WTC11 (cell line): Measurements from ENCODE around the gene PPP4R2. TPM values are rescaled to one million over a fixed set of nuclear protein-coding genes. Genes with fewer than 3 reads are reported as not detected.

ENCODE experiments used
- ATAC-seq: fragments of 200-7000 bp; cut with Tn5 transposase; 2 replicates; pipeline ENCODE4 v1.10.0; 2021; ENCODE audit warnings: mild to moderate bottlenecking, moderate library complexity
- CTCF ChIA-PET: fragments of 300-600 bp; sonication (Branson Sonifier 250); formaldehyde crosslinking; loops from one replicate; lab custom pipeline; 2021; ENCODE audit warnings: antibody characterized with exemption; lab: Charles Lee
- POLR2A ChIA-PET: fragments of 350-600 bp; sonication (Branson Sonifier 250); formaldehyde crosslinking; loops from one replicate; lab custom pipeline; 2021; ENCODE audit warnings: antibody characterized with exemption; lab: Charles Lee
- DNase-seq: peaks from one replicate; pipeline ENCODE4 v3.0.0; 2021; ENCODE audit warnings: low spot score
- H3K27ac Mint-ChIP-seq: 2 replicates; pipeline ENCODE4 v1.8.0; 2021; ENCODE audit warnings: mixed read lengths
- H3K27me3 Mint-ChIP-seq: 2 replicates; pipeline ENCODE4 v1.8.0; 2021; ENCODE audit warnings: low read depth, mild to moderate bottlenecking, moderate library complexity, mixed read lengths
- H3K36me3 Mint-ChIP-seq: 2 replicates; pipeline ENCODE4 v1.8.0; 2021; ENCODE audit warnings: mixed read lengths
- H3K4me1 Mint-ChIP-seq: 2 replicates; pipeline ENCODE4 v1.8.0; 2022; ENCODE audit warnings: mixed read lengths
- H3K4me3 Mint-ChIP-seq: 2 replicates; pipeline ENCODE4 v1.8.0; 2021; ENCODE audit warnings: mild to moderate bottlenecking, moderate library complexity, mixed read lengths
- H3K9me3 Mint-ChIP-seq: 2 replicates; pipeline ENCODE4 v1.8.0; 2021; ENCODE audit warnings: mixed read lengths
- ATF2 ChIP-seq: sonication (generic); formaldehyde crosslinking; IDR thresholded peaks from 2 replicates; pipeline ENCODE4 v1.8.1; 2022; ENCODE audit warnings: low read depth, missing genetic modification reagents, borderline replicate concordance
- CBFB ChIP-seq: sonication (generic); formaldehyde crosslinking; IDR thresholded peaks from 2 replicates; pipeline ENCODE4 v1.8.1; 2022; ENCODE audit warnings: mild to moderate bottlenecking, low read depth, missing genetic modification reagents
- CDX4 ChIP-seq: fragments of 250-450 bp; sonication (Bioruptor Pico); IDR thresholded peaks from 2 replicates; pipeline ENCODE4 v1.9.0; 2021; ENCODE audit warnings: moderate library complexity, mild to moderate bottlenecking, inconsistent platforms, borderline replicate concordance
- CREB1 ChIP-seq: sonication (generic); formaldehyde crosslinking; IDR thresholded peaks from 2 replicates; pipeline ENCODE4 v1.8.0; 2023; ENCODE audit warnings: mild to moderate bottlenecking, missing genetic modification reagents
- E2F5 ChIP-seq: sonication (generic); formaldehyde crosslinking; IDR thresholded peaks from 2 replicates; pipeline ENCODE4 v1.8.1; 2022; ENCODE audit warnings: mild to moderate bottlenecking, moderate library complexity, missing genetic modification reagents
- ERG ChIP-seq: fragments of 250-450 bp; sonication (Bioruptor Pico); IDR thresholded peaks from 2 replicates; pipeline ENCODE4 v1.8.0; 2021; ENCODE audit warnings: mild to moderate bottlenecking
- FOXP1 ChIP-seq: sonication (generic); formaldehyde crosslinking; IDR thresholded peaks from 2 replicates; pipeline ENCODE4 v1.8.0; 2022; ENCODE audit warnings: missing genetic modification reagents, mild to moderate bottlenecking, moderate library complexity, borderline replicate concordance
- GRHL2 ChIP-seq: fragments of 250-450 bp; sonication (Bioruptor Pico); IDR thresholded peaks from 2 replicates; pipeline ENCODE4 v1.8.0; 2022; ENCODE audit warnings: mild to moderate bottlenecking, moderate library complexity; ENCODE audit not compliant: insufficient replicate concordance, severe bottlenecking
- HMGXB4 ChIP-seq: sonication (generic); formaldehyde crosslinking; IDR thresholded peaks from 2 replicates; pipeline ENCODE4 v1.8.1; 2023; ENCODE audit warnings: mild to moderate bottlenecking, moderate library complexity, missing genetic modification reagents
- MAX ChIP-seq: sonication (generic); formaldehyde crosslinking; IDR thresholded peaks from 2 replicates; pipeline ENCODE4 v1.8.0; 2022; ENCODE audit warnings: mild to moderate bottlenecking, missing genetic modification reagents
- MLX ChIP-seq: sonication (generic); formaldehyde crosslinking; IDR thresholded peaks from 2 replicates; pipeline ENCODE4 v1.8.1; 2023; ENCODE audit warnings: mild to moderate bottlenecking, missing genetic modification reagents, moderate library complexity
- MXD4 ChIP-seq: fragments of 250-450 bp; sonication (Bioruptor Pico); IDR thresholded peaks from 2 replicates; pipeline ENCODE4 v1.8.0; 2021; ENCODE audit warnings: mild to moderate bottlenecking, moderate library complexity, borderline replicate concordance
- NFATC4 ChIP-seq: fragments of 250-450 bp; sonication (Bioruptor Pico); IDR thresholded peaks from 2 replicates; pipeline ENCODE4 v1.9.0; 2021; ENCODE audit warnings: mild to moderate bottlenecking
- NFYB ChIP-seq: sonication (generic); formaldehyde crosslinking; conservative IDR thresholded peaks from 2 replicates; pipeline ENCODE4 v1.8.0; 2022; ENCODE audit warnings: low read depth, missing genetic modification reagents
- SMAD4 ChIP-seq: sonication (generic); formaldehyde crosslinking; IDR thresholded peaks from 2 replicates; pipeline ENCODE4 v1.8.0; 2022; ENCODE audit warnings: mild to moderate bottlenecking, missing genetic modification reagents
- SP1 ChIP-seq: sonication (generic); formaldehyde crosslinking; conservative IDR thresholded peaks from 2 replicates; pipeline ENCODE4 v1.8.1; 2022; ENCODE audit warnings: missing genetic modification reagents
- ZMAT4 ChIP-seq: fragments of 250-450 bp; sonication (Bioruptor Pico); IDR thresholded peaks from 2 replicates; pipeline ENCODE4 v1.9.0; 2021; ENCODE audit warnings: mild to moderate bottlenecking
- ZNF219 ChIP-seq: sonication (generic); formaldehyde crosslinking; IDR thresholded peaks from 2 replicates; pipeline ENCODE4 v1.8.0; 2023; ENCODE audit warnings: missing genetic modification reagents, mild to moderate bottlenecking, borderline replicate concordance
- ZNF317 ChIP-seq: sonication (generic); formaldehyde crosslinking; IDR thresholded peaks from 2 replicates; pipeline ENCODE4 v1.8.1; 2023; ENCODE audit warnings: low read depth, mild to moderate bottlenecking, moderate library complexity, missing genetic modification reagents, borderline replicate concordance
- ZNF396 ChIP-seq: fragments of 250-450 bp; sonication (Bioruptor Pico); IDR thresholded peaks from 2 replicates; pipeline ENCODE4 v1.8.0; 2021; ENCODE audit warnings: mild to moderate bottlenecking, moderate library complexity, borderline replicate concordance
- ZNF416 ChIP-seq: fragments of 250-450 bp; sonication (Bioruptor Pico); IDR thresholded peaks from 2 replicates; pipeline ENCODE4 v1.9.0; 2021; ENCODE audit warnings: mild to moderate bottlenecking, inconsistent platforms
- total RNA-seq: library from RNA; stranded (reverse); gene quantifications from 3 replicates; pipeline ENCODE4 v1.2.3, GENCODE V29; 2021

PPP4R2 gene
- total RNA-seq, 1 experiment from 2014 or later: 78.1 TPM

GRCh38 chr3:73045391-73045790, 48.8 kb downstream of the PPP4R2 start:
- Mint-ChIP-seq H3K4me3 (no peak overlapping the region), H3K4me1 (peaks cover 68% of the 10 kb centered on the region), H3K27me3 (no peaks in the 10 kb centered on the region), H3K27ac (peak overlapping the region; percentile 58; the same call in 1 of the 2 replicates), H3K36me3 (peaks cover 11% of the 10 kb centered on the region), H3K9me3 (no peaks in the 10 kb centered on the region)
- ChIA-PET CTCF (interaction anchor here (0.6 to 2.2 kb wide), 2 partner anchors 11 to 92 kb away, joined by 4 to 5 read pairs; no protein-coding TSS in a partner anchor), POLR2A (interaction anchor here (0.5 to 0.7 kb wide), 4 partner anchors 25 to 1303 kb away, joined by 3 to 5 read pairs (median 3); no protein-coding TSS in a partner anchor)
- no peak for DNase-seq
- peak; percentile 34; the same call in 1 of the 2 replicates for ATAC-seq
- no peak for TF ChIP-seq SMAD4 (CRISPR knock-in tag)
- TF ChIP-seq GRHL2 (CRISPR knock-in tag): no peak

- no peaks in the 10 kb centered on the region for H3K27me3 Mint-ChIP-seq
- H3K9me3 Mint-ChIP-seq: no peaks in the 10 kb centered on the region
- H3K36me3 Mint-ChIP-seq: peaks cover 18% of the 10 kb centered on the region
- ChIA-PET CTCF (interaction anchor here (2.2 kb wide), 1 partner anchor 10 kb away, joined by 5 read pairs; no protein-coding TSS in a partner anchor), POLR2A (interaction anchor here (0.5 kb wide), 1 partner anchor 25 kb away, joined by 5 read pairs; no protein-coding TSS in a partner anchor)
- peak overlapping the region; percentile 34 for H3K27ac Mint-ChIP-seq
- H3K4me1 Mint-ChIP-seq: peaks cover 67% of the 10 kb centered on the region
- H3K4me3 Mint-ChIP-seq: no peak overlapping the region
- ATAC-seq: peak; percentile 84
- DNase-seq: no peak
- TF ChIP-seq FOXP1 (CRISPR knock-in tag) (no peak), ZMAT4 (CRISPR knock-in tag) (no peak)
Observed at GRCh38 chr3:73046195-73046594, 49.6 kb downstream of the PPP4R2 start.

- H3K27me3 Mint-ChIP-seq: no peaks in the 10 kb centered on the region
- H3K27ac Mint-ChIP-seq: no peak overlapping the region
- no peak for ATAC-seq
- ChIA-PET POLR2A (no interaction called here), CTCF (no interaction called here)
- peaks cover 58% of the 10 kb centered on the region for H3K4me1 Mint-ChIP-seq
- no peaks in the 10 kb centered on the region for H3K9me3 Mint-ChIP-seq
- peaks cover 18% of the 10 kb centered on the region for H3K36me3 Mint-ChIP-seq
- H3K4me3 Mint-ChIP-seq: no peak overlapping the region
- TF ChIP-seq ZNF317 (CRISPR knock-in tag) (no peak), CDX4 (no peak), SP1 (CRISPR knock-in tag) (no peak), ZNF416 (CRISPR knock-in tag) (no peak), NFATC4 (CRISPR knock-in tag) (no peak), NFYB (no peak), ZNF219 (CRISPR knock-in tag) (no peak), CREB1 (CRISPR knock-in tag) (no peak), MXD4 (no peak)
- TF ChIP-seq, all 79 proteins: peak for 0
- no peak for DNase-seq
Observed at GRCh38 chr3:73049319-73049718, 52.7 kb downstream of the PPP4R2 start.

GRCh38 chr3:73052857-73053256, 56.2 kb downstream of the PPP4R2 start:
- ATAC-seq (no peak), DNase-seq (no peak)
- ChIA-PET CTCF (no interaction called here), POLR2A (no interaction called here)
- peaks cover 37% of the 10 kb centered on the region for H3K4me1 Mint-ChIP-seq
- H3K27me3 Mint-ChIP-seq: no peaks in the 10 kb centered on the region
- H3K36me3 Mint-ChIP-seq: peaks cover 15% of the 10 kb centered on the region
- H3K4me3 Mint-ChIP-seq: no peak overlapping the region
- H3K9me3 Mint-ChIP-seq: no peaks in the 10 kb centered on the region
- no peak overlapping the region for H3K27ac Mint-ChIP-seq
- TF ChIP-seq E2F5 (CRISPR knock-in tag) (no peak), HMGXB4 (CRISPR knock-in tag) (no peak), CBFB (CRISPR knock-in tag) (no peak), ZNF396 (CRISPR knock-in tag) (no peak), ZNF317 (CRISPR knock-in tag) (no peak), ATF2 (no peak), MAX (no peak), MLX (no peak), ERG (CRISPR knock-in tag) (no peak)
